NCI-H446 (cell line): ENCODE results near the gene SAMD10.
A peak's percentile ranks its signal among the peaks of the same experiment; 100 is the strongest.

Experiments used
- DNase-seq, 2 experiments: peaks; one replicate each; lab custom pipeline; 2025; lab: John Stamatoyannopoulos, UW

The SAMD10 gene

GRCh38 chr20:63955827-63956663 is 23.4 kb downstream of the SAMD10 start, which contains the start of gene UCKL1:
TSS of gene UCKL1 (minus strand) at chr20:63956416. CDS start at chr20:63956372, 44 bp downstream.
- DNase-seq = peak; percentile 85 to 97

GRCh38 chr20:63955281-63955826 is 24.1 kb downstream of the SAMD10 start:
- no peak for DNase-seq

- no peak for DNase-seq
Measured at GRCh38 chr20:63953764-63954429, 25.5 kb downstream of the SAMD10 start.

GRCh38 chr20:63952769-63953168 is 26.7 kb downstream of the SAMD10 start:
- DNase-seq = no peak

- DNase-seq = no peak
Measured at GRCh38 chr20:63952210-63952535, 27.3 kb downstream of the SAMD10 start.

- DNase-seq = no peak
Measured at GRCh38 chr20:63951398-63952209, 27.8 kb downstream of the SAMD10 start.

GRCh38 chr20:63950701-63951397 is 28.6 kb downstream of the SAMD10 start:
- no peak for DNase-seq

GRCh38 chr20:63947638-63948456 is 31.6 kb downstream of the SAMD10 start:
- no peak for DNase-seq

- DNase-seq = no peak
Measured at GRCh38 chr20:63946986-63947637, 32.3 kb downstream of the SAMD10 start.

GRCh38 chr20:63945921-63946920 is 33.2 kb downstream of the SAMD10 start:
- DNase-seq = no peak

GRCh38 chr20:63945031-63945658 is 34.3 kb downstream of the SAMD10 start:
- DNase-seq = no peak

- DNase-seq = no peak
Measured at GRCh38 chr20:63944078-63944941, 35.1 kb downstream of the SAMD10 start.

GRCh38 chr20:63943808-63944077 is 35.7 kb downstream of the SAMD10 start:
- no peak for DNase-seq

- peak in 1 of 2 experiments; percentile 32 for DNase-seq
Measured at GRCh38 chr20:63942969-63943807, 36.3 kb downstream of the SAMD10 start.

GRCh38 chr20:63942250-63942951 is 37.0 kb downstream of the SAMD10 start:
- no peak for DNase-seq
